Mammary microvascular endothelial cell (primary cell): ENCODE results near the gene APRT. TPM values are rescaled to one million over a fixed set of nuclear protein-coding genes. Genes with fewer than 3 reads are reported as not detected.

ENCODE experiments used
- total RNA-seq: library from RNA; depleted of rRNA; stranded (reverse); fragments of >200 nt; gene quantifications from 2 replicates; pipeline ENCODE4 v1.2.3, GENCODE V29; 2015

APRT gene, protein sequence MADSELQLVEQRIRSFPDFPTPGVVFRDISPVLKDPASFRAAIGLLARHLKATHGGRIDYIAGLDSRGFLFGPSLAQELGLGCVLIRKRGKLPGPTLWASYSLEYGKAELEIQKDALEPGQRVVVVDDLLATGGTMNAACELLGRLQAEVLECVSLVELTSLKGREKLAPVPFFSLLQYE
- 280 and 289 TPM in 2 replicates for total RNA-seq

GRCh38 chr16:88811769-88812512 lies at the start of gene APRT:
Gene APRT (minus strand): TSS chr16:88811928. CDS start chr16:88811899, 29 bp downstream.

GRCh38 chr16:88856828-88857727 lies 45.4 kb upstream of the APRT start, which contains the start of the genes GALNS and TRAPPC2L:
Gene GALNS (minus strand): TSS chr16:88856947. CDS start chr16:88856877, 70 bp downstream.
Gene TRAPPC2L (plus strand): TSS chr16:88857127. CDS start chr16:88857151, 24 bp downstream.

DNA sequence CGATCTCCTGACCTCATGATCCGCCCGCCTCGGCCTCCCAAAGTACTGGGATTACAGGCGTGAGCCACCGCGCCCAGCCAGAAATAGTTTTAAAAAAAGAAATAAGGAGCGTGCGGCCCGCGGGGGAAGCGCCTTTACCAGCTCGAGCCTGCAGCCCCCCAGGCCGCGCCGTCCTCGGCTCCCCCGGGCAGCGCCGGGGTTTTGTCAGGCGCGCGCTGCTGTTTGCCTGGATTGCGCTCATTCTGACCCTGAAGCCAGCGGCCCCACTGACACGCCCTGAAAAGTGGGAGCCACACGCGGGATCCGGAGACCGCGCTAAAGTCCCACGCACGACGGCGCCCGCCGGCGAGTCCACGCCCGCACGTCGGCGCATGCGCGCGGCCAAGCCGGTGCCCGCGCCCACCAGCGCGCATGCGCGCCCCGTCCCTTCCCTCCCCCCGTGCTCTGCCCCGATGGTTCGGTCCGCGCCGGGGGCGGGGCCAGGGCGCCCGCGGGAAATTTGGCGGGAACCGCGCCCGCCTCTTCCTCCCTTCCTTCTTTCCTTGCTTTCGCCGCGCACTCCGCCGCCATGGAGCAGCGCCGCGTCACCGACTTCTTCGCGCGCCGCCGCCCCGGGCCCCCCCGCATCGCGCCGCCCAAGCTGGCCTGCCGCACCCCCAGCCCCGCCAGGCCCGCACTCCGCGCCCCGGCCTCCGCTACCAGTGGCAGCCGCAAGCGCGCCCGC lies 8.3 kb downstream of the APRT start, which contains the start of gene CDT1:
Gene CDT1 (plus strand): TSS at position 526 of the 724 bp plus-strand sequence. CDS start 43 bp downstream, at position 569.

DNA sequence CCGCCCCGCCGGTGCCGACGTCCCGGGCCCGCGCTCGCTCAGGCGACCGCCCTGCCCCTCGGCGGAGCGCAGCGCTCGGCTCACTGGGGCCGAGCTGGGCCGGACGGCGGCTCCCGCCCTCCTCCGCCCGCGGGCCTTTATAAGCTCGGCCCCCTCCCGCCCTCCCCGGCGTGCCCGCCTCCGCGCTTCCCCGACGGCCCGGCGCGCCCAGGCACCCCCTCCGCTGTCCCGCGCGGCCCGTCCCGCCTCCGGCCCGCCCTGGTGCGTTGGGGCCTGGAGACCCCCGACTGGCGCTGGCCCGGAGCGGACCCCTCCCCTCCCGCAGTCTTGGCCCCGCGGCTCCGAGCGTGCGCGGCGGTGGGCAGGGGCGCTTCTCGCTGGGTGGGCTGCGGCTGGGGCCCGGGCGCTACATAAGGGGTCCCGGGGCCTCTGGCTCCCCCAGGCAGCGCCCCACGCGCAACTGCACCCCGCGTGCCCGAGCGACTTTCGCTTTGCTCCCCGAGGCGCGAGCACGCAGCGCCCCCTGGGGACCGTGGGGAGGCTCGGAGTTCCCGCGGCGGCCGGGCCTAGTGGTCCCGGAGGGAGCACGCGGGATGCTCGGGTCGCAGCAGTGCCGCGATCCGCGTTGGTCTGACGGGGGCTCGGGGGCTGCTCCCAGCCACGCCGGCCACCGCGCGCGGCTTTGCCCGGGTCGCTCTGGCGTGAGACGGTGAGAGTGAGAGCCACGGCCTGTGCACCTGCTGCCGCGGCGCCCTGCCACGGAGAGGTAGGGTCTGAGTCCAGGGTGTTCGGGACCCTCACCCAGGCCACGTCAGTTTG lies 26.4 kb downstream of the APRT start, which contains the start of gene PIEZO1:
Gene PIEZO1 (minus strand): TSS at position 115 of the 819 bp plus-strand sequence. CDS start 256 bp downstream, outside the sequence.

Other genes with a start within 250 kb of the APRT start
- 16.8 and 21.0 TPM in 2 replicates for gene ZC3H18, start 241.5 kb downstream of the APRT start, total RNA-seq
- gene IL17C, start 173.4 kb downstream of the APRT start, total RNA-seq = 0.79 TPM in 1 of 2 replicates, not detected in the other
- gene CYBA, start 160.9 kb downstream of the APRT start, total RNA-seq = 194 and 228 TPM in 2 replicates
- gene MVD, start 148.8 kb downstream of the APRT start, total RNA-seq = 67.0 and 69.5 TPM in 2 replicates
- 0.13 TPM in 1 of 2 replicates, not detected in the other for gene SNAI3, start 125.4 kb downstream of the APRT start, total RNA-seq
- gene RNF166, start 105.5 kb downstream of the APRT start, total RNA-seq = 20.8 and 24.9 TPM in 2 replicates
- gene CTU2, start 105.4 kb downstream of the APRT start, total RNA-seq = 19.9 and 25.9 TPM in 2 replicates
- gene PIEZO1, start 26.7 kb downstream of the APRT start, total RNA-seq = 259 and 277 TPM in 2 replicates
- gene CDT1, start 8.1 kb downstream of the APRT start, total RNA-seq = 14.2 and 27.4 TPM in 2 replicates
- 21.9 and 22.0 TPM in 2 replicates for gene GALNS, start 45.0 kb upstream of the APRT start, total RNA-seq
- 66.9 and 84.2 TPM in 2 replicates for gene TRAPPC2L, start 45.2 kb upstream of the APRT start, total RNA-seq
- gene PABPN1L, start 54.7 kb upstream of the APRT start, total RNA-seq = not detected in 2 replicates
- not detected in 2 replicates for gene CBFA2T3, start 165.3 kb upstream of the APRT start, total RNA-seq